HG03045 (cell line): Measurements from ENCODE around the gene RRAGC.
"Not testable (repeated sequence)": the region's sequence is repeated elsewhere in the genome, so short reads cannot be mapped to it uniquely, and the experiment has no call there.

Source experiments
- ATAC-seq: cut with Tn5 transposase; IDR thresholded peaks from one replicate; pipeline ENCODE4 v1.9.1; 2021; ENCODE audit warnings: mild to moderate bottlenecking, moderate library complexity; ENCODE audit not compliant: unreplicated experiment

The RRAGC gene

DNA sequence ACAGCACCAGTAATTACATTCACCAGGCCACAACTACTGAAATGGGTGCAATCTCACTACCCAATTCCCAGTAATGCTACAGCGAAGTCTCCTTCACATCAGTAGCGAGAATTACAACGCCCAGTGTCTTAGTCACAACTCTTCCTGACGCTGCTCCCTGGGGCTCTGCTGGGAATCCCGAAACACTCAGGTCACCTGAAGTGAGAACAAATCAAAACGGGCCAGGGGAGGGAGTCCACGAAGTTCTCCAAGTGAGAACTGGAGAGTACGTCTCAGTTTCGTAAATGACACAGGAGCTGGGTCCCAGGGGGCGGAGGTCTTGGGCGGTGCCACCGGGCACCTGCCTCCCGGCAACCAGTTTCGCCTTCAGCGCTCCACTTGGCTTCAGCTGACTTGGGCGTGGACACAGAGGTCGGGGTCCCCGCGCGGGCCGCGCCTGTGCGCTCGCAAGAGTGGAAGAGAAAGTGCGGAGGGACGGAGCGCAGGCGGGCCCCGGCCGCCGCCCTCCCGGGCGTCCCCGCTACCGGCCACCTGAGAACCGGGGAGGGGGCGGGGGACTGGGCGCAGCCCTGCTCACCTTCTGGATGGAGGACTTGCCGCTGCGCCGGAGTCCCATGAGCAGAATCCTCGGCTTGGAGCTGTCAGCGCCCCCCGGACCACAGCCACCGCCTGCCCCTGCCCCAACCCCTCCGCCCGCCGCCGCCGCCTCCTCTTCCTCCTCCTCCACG is 575 bp downstream of the RRAGC start:
- ATAC-seq: peak; percentile 39

DNA sequence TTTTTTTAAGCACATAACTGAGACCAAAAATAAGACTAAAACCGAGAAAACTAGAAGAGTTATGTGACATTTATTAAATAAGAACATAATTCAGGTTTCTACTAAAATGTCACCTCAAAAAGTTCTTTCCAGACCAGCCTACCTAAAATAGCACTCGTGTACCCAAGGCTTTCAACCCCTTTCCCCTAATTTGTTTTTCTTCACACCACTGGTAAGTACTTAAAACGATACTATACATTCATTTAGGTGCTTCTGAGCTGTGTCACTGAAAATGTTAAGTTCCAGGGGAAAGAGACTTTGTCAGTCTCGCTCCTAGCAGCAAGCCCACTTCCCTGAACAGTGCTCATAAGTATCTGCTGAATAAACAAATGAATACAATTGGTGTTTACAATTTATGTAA is 6.8 kb downstream of the RRAGC start:
- ATAC-seq: no peak

DNA sequence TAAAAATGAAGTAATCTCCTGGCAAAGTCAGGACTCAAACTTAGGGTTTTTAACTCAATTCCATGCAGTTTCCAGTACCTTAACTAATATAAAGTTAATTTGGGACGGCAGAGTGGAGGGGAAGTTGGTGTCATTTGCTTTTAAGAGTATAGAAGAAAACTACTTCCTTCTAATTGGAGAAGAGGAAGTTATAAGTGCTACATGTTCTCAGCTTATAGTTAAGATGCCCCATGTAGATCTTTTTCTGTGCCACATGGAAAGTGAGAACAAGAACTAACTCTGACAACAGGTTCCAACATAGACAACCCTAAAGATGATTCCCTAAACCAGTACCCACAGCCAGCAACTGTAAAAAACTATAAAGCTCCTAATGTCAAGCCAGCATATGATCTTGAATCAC is 11.5 kb downstream of the RRAGC start:
- no peak for ATAC-seq

DNA sequence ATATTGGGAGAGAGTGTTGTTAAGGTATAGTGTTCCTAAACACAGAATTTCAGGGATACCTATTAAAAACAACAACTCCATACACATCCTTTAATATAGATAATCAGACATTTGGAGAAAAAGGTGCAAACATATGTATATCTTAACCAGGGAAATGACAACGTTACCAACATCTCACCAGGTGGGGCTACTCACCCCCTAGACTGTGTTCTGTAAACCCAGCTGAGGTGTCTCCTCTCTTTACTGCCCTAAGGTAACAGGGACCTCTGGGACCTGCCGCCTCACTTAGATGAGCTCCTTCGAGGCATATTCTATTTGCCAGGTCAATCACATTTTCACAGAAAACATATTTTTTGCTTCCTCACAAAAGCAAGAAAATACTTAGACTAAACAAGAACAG is 13.4 kb downstream of the RRAGC start:
- no peak for ATAC-seq

DNA sequence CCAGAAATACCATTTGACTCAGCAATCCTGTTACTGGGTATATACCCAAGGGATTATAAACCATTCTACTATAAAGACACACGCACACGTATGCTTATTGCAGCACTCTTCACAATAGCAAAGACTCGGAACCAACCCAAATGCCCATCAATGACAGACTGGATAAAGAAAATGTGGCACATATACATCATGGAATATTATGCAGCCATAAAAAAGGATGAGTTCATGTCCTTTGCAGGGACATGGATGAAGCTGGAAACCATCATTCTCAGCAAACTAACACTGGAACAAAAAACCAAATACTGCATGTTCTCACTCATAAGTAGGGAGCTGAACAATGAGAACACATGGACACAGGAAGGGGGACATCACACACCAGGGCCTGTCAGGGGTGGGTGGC is 14.5 kb downstream of the RRAGC start:
- not testable (repeated sequence) for ATAC-seq

DNA sequence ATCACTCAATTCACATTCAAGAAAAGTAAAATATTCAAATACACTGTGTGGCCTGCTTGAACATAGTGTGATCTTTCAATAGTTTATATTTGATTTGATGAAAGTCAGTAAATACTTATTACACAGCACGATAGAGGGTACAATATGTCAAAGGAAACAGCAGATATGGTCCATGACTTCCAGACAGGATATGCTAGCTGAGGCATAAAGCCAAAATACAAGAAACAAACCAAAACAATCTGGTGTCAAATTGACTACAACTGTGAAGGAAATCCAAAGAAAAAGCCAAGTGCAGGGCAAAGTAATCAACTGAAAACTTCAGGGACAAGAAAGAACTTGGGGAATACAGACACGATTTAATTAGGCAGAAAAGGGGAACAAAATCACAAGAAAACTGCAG is 19.3 kb downstream of the RRAGC start:
- no peak for ATAC-seq

GRCh38 chr1:38839363-38839762 is 20.2 kb downstream of the RRAGC start:
- no peak for ATAC-seq

- ATAC-seq: not testable (repeated sequence)
Observed at GRCh38 chr1:38836316-38836715, 23.3 kb downstream of the RRAGC start.

DNA sequence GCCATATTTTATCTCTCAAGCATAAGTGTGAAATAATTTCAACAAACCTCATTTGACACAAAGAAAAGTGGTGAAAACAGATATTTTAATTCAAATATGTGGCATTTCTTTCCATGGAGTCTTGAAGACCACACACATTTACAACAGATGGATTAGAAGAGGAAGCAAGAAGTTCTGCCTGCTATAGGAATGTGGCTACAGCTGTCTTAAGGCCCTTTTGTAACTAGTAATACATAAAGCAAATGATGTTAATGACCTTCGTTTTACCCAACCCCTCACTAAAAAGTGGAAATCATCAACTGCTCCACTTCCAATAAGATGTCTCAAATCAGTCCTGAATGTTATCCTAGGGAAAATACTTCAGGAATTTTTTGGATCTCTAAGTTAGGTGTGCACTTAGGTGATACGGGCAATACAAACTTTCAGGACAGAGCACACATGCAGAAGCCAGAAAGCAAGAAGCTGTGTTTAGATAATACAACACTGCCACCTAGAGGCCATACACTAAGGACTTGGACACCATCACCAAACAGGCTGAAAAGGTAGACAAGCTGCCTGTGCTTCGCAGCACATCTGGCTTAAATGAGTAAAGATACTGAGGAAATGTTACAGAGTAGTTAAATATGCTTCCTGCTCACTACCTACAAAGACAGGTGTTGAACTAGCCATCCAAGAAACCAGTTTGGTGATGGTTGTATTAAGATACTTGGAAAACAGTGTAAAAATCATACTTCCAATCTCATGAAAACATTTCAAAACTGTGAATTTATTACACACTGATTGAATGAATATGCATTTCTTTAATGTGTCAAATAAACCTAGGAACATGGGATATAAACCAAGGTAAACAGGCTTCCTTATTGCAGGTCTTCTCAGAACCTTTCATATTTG is 24.4 kb downstream of the RRAGC start:
- no peak for ATAC-seq

DNA sequence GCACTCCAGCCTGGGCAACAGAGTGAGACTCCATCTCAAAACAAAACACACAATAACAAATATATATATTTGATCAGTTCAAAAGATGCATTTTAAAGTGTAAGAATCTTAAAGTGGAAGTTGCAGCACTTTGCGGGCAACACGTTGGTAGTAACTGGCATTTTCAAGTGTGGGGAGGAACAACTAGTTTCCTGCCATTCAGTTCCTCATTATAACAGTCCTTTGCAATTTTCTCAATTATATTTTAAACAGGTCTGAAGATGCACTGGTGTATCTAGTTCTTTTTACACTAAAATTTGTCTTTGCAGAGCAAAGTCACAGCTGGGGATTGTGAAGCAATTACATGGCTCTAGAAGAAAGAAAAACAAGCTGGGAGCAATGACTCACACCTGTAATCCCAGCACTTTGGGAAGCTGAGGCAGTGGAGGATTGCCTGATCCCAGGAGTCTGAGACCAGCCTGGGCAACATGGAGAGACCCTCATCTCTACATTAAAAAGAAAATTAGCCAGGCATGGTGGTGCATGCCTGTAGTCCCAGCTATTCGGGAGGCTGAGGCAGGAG is 25.3 kb downstream of the RRAGC start:
- no peak for ATAC-seq

- ATAC-seq: no peak
Observed at GRCh38 chr1:38833146-38833545, 26.4 kb downstream of the RRAGC start.

DNA sequence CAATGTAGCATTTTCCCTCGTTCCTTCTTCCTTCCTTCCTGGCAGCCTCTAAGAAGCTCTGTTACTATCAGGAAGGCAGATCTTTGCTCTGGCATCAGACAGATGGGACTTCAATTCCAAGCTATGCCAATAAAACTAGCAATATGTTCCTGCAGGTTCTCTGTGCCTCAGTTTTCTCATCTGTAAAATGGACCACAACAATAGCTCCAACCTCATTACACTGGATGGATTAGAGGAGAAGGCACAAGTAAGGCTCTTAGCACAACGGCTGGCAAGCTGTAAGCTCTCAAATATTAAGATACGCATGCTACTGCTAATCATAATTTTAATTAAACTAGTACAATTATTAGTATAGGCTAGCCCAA is 27.2 kb downstream of the RRAGC start:
- ATAC-seq: no peak

DNA sequence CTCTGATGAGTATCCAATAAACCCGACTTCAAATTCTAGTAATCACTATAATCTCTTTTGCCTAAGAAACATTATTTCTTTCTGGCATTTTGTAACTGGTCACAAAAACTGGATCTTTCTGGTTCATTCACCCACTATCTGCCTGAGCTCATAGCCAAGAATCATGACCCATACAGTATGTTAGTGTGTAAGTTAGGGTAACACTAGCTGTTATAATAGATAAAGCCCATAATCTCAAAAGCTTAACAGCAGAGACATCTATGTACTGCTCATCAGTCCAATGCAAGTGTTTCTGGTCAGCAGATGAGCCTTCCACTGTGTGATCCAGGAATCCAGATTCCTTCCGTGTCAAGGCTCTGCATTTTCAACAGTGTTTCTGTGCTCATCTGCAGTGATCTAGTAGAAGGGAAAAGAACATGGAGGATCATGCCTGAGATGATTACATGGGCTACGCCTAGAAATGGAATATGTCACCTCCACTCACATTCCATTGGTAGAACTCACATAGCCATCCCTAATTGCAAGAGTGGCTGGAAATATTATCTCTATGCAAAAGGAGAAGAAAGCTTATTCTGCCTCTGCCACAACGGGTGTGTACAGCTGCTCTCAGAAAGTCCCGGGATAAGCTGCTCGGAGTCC is 27.7 kb downstream of the RRAGC start:
- no peak for ATAC-seq

- ATAC-seq: no peak
Observed at GRCh38 chr1:38829368-38829767, 30.2 kb downstream of the RRAGC start.

GRCh38 chr1:38827318-38827717 is 32.3 kb downstream of the RRAGC start:
- ATAC-seq: no peak

DNA sequence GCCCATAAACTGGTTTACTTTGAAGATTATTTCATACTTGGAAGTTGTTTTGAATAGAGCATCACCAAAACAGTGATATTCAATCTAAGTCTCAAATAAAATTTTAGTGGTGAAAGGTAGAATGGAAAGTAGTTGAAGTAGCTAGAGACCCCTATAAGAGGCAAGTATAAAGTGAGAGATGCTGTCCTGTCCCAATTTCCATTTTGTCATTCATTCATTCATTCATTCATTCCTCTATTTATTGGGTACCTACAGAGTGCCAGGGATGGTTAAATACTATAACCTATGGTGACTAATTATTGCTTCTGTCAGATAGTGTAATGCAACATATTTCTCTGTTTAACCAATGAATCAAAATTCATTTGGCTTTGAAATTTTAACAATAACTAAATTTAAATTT is 32.7 kb downstream of the RRAGC start:
- ATAC-seq: no peak

DNA sequence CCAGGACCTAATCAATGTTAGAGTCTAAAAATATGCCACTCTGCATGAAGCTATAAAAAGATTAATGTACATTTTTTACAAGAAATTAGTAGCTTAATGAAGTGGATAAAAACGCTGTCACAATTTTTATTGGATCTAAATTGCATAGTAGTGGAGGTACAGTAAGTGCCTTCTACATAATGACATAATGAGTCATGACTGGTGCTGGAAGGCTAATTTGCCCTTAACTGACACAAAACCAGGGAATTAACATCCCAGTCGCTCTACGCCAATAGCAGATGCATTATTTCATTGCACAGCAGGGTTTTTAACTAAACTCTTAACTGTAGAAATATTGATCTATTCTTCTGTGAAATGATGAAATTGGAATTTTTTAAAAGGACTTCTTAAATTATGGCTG is 33.3 kb downstream of the RRAGC start:
- ATAC-seq: no peak

- ATAC-seq: no peak
Observed at GRCh38 chr1:38820860-38821259, 38.7 kb downstream of the RRAGC start.

DNA sequence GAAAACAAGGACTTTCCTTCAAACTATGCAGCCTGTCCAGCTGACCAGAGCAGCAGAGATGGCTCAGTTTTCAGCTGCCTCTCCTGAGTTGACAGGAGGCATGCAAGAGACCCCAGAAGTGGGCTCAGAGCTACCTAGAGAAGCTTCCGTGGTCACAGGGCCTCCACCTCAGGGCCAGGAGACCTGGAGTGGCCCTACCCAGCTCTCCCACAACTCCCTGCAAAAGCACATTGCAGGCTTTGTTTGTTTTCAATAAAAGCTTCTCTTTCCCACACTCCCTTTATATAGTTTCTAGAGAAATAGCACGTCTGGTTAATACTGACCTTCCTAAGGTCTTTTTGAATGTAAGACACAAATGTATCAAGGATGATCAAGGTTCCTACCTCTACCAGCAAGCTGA is 40.1 kb downstream of the RRAGC start:
- no peak for ATAC-seq

GRCh38 chr1:38819040-38819439 is 40.5 kb downstream of the RRAGC start:
- no peak for ATAC-seq

DNA sequence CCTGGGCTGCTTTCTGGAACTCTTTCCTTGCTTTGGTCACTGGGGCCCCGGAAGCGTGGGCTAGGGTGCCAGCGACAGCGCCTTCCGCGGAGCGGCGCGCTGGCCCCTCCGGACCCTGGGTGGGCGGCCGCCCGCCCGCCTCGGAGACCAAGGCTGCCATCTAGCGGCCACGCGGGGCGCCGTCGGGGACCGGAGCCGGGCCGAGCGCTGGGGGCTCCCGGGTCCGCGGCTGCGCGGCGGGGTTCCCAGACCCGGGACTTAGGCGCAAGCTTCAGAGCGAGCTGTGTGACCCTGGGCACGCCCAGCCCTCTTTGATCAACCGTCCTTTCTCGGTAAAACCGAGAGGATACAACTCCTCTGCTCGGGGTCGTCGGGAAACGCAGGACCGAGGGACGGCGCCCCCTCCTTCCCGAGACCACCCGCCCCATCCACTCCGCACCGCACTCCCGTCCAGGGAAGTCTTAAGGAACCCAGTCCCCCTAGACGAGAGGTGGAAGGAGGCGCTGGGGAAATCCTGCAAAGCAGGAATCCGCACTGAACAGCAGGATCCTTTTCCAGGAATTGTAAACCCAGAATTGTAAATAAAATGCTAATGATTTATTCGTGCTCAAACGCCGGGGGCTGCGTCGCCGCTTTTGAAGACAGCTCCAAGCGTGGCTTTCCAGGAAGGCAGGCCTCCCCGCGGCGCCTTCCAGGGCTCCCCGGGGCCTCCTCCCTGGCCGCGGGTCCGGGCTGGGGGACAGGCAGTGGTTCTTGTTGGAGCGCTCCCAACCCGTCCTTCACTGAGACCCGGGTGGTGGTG is 41.2 kb downstream of the RRAGC start:
- ATAC-seq: no peak
